HepG2 (cell line): ENCODE measurements around the gene NEK3. TPM values are rescaled to one million over a fixed set of nuclear protein-coding genes. Genes with fewer than 3 reads are reported as not detected.

Source experiments
- ATAC-seq: fragments of 200-7000 bp; cut with Tn5 transposase; 3 replicates; pipeline ENCODE4 v1.9.1; 2020; ENCODE audit warnings: mild to moderate bottlenecking, moderate library complexity
- BruUV-seq: library from RNA; stranded (reverse); fragments of 400-500 nt; replicated peaks from 2 replicates; lab custom pipeline; 2021; lab: Mats Ljungman, UMichigan
- CTCF ChIA-PET: fragments of 300-600 bp; formaldehyde crosslinking; extraction: SDS; loops from one replicate; lab custom pipeline; 2021; ENCODE audit warnings: low total read pairs, inconsistent platforms, low intra/inter-chr PET ratio; lab: Yijun Ruan, JAX
- POLR2A ChIA-PET: fragments of 350-600 bp; sonication (Branson Sonifier 250); formaldehyde crosslinking; loops from one replicate; lab custom pipeline; 2020; ENCODE audit warnings: antibody characterized with exemption, inconsistent platforms; lab: Yijun Ruan, JAX
- DNase-seq: peaks from one replicate; pipeline ENCODE4 v3.0.0-alpha.2; 2015; ENCODE audit warnings: low spot score
- FAIRE-seq: peaks from 3 replicates; lab custom pipeline; 2011; peaks lifted over from hg19 to GRCh38; lab: Jason Lieb, UNC
- H2AFZ ChIP-seq: one replicate; pipeline ENCODE4 v1.6.1; 2011; ENCODE audit warnings: low read length, inconsistent platforms
- H3K27ac ChIP-seq: fragments of 300-600 bp; 3 replicates; pipeline ENCODE4 v1.8.0; 2011; ENCODE audit warnings: mixed run types, mild to moderate bottlenecking, mixed read lengths, low read length, inconsistent platforms; ENCODE audit not compliant: insufficient read depth; ENCODE audit errors: extremely low read length
- H3K27me3 ChIP-seq, 2 experiments: fragments of 200-600 bp in 1 of 2; 2 replicates in 1 of 2; 3 replicates in 1 of 2; pipeline versions ENCODE4 v1.6.0 to v1.8.0; 2011; ENCODE audit warnings: low read length in 2 of 2, mild to moderate bottlenecking in 2 of 2, moderate library complexity in 2 of 2, inconsistent platforms in 1 of 2; ENCODE audit not compliant: insufficient read depth in 2 of 2, control insufficient read depth in 1 of 2
- H3K36me3 ChIP-seq, 2 experiments: fragments of 200-600 bp in 1 of 2; replicated peaks in 1 of 2; 2 replicates in 1 of 2; 3 replicates in 1 of 2; pipeline versions ENCODE4 v1.5.1 to v1.8.0; 2011; ENCODE audit warnings: low read length in 2 of 2, inconsistent platforms in 1 of 2; ENCODE audit not compliant: insufficient read depth in 2 of 2, control insufficient read depth in 1 of 2
- H3K4me1 ChIP-seq: 2 replicates; pipeline ENCODE4 v1.5.1; 2012; ENCODE audit warnings: low read length, inconsistent platforms; ENCODE audit not compliant: insufficient read depth
- H3K4me2 ChIP-seq: 2 replicates; pipeline ENCODE4 v1.6.0; 2011; ENCODE audit warnings: low read depth, low read length, inconsistent platforms
- H3K4me3 ChIP-seq, 3 experiments: fragments of 200-600 bp in 1 of 3; sonication (generic), shearing (Covaris generic) in 1 of 3; replicated peaks in 1 of 3; 2 replicates each; pipeline ENCODE4 v1.5.1; 2011 to 2016; ENCODE audit warnings: low read length in 3 of 3, inconsistent platforms in 2 of 3, low read depth in 2 of 3, mild to moderate bottlenecking in 2 of 3, control low read depth in 1 of 3, mixed read lengths in 1 of 3; ENCODE audit not compliant: insufficient read depth in 1 of 3
- H3K79me2 ChIP-seq: one replicate; pipeline ENCODE4 v1.6.1; 2011; ENCODE audit warnings: low read length, inconsistent platforms; ENCODE audit not compliant: insufficient read depth
- H3K9ac ChIP-seq: 2 replicates; pipeline ENCODE4 v1.6.0; 2011; ENCODE audit warnings: mild to moderate bottlenecking, low read depth, low read length, inconsistent platforms; ENCODE audit not compliant: insufficient read depth
- H3K9me3 ChIP-seq: 2 replicates; pipeline ENCODE4 v1.5.1; 2012; ENCODE audit warnings: mild to moderate bottlenecking, low read length
- H4K20me1 ChIP-seq: 2 replicates; pipeline ENCODE4 v1.6.0; 2011; ENCODE audit warnings: inconsistent platforms, mild to moderate bottlenecking, low read length, moderate library complexity; ENCODE audit not compliant: insufficient read depth
- CREB1 ChIP-seq, 2 experiments: fragments of 450-650 bp in 1 of 2; IDR thresholded peaks; 2 replicates each; pipeline ENCODE4 v1.6.1; 2016 to 2017; ENCODE audit warnings: control low read depth in 1 of 2, mild to moderate bottlenecking in 1 of 2, missing compliant biosample characterization in 1 of 2, missing genetic modification characterization in 1 of 2
- GMEB1 ChIP-seq: sonication (generic); formaldehyde crosslinking; IDR thresholded peaks from 2 replicates; pipeline ENCODE4 v1.5.1; 2020; ENCODE audit warnings: missing genetic modification reagents, mild to moderate bottlenecking, borderline replicate concordance
- HHEX ChIP-seq: IDR thresholded peaks from 2 replicates; pipeline ENCODE4 v1.6.1; 2016; ENCODE audit warnings: control low read depth
- KDM6A ChIP-seq: IDR thresholded peaks from 2 replicates; pipeline ENCODE4 v1.6.1; 2016; ENCODE audit warnings: low read depth
- RERE ChIP-seq: IDR thresholded peaks from 2 replicates; pipeline ENCODE4 v1.6.1; 2016; ENCODE audit warnings: low read depth, missing genetic modification reagents, missing compliant biosample characterization
- SP5 ChIP-seq: IDR thresholded peaks from 2 replicates; pipeline ENCODE4 v1.6.1; 2016; ENCODE audit warnings: low read depth, borderline replicate concordance
- TCF7 ChIP-seq: sonication (generic); IDR thresholded peaks from 2 replicates; pipeline ENCODE4 v1.6.1; 2016; ENCODE audit warnings: antibody characterized with exemption, low read depth
- ZBTB8A ChIP-seq: sonication (generic); formaldehyde crosslinking; IDR thresholded peaks from 2 replicates; pipeline ENCODE4 v1.4.0; 2020; ENCODE audit warnings: mild to moderate bottlenecking, low read depth, missing genetic modification reagents, borderline replicate concordance
- ZFAT ChIP-seq: sonication (generic); formaldehyde crosslinking; conservative IDR thresholded peaks from 2 replicates; pipeline ENCODE4 v1.8.1; 2023; ENCODE audit warnings: missing genetic modification reagents, inconsistent platforms
- ZMAT5 ChIP-seq: sonication (generic); formaldehyde crosslinking; IDR thresholded peaks from 2 replicates; pipeline ENCODE4 v1.5.0; 2020; ENCODE audit warnings: mild to moderate bottlenecking, low read depth, missing genetic modification reagents, borderline replicate concordance
- ZNF556 ChIP-seq: sonication (generic); formaldehyde crosslinking; IDR thresholded peaks from 2 replicates; pipeline ENCODE4 v1.4.0; 2020; ENCODE audit warnings: mild to moderate bottlenecking, missing genetic modification reagents, borderline replicate concordance
- ZNF570 ChIP-seq: sonication (generic); formaldehyde crosslinking; IDR thresholded peaks from 2 replicates; pipeline ENCODE4 v1.4.0; 2020; ENCODE audit warnings: mild to moderate bottlenecking, missing genetic modification reagents, borderline replicate concordance
- ZSCAN20 ChIP-seq: sonication (generic); formaldehyde crosslinking; IDR thresholded peaks from 2 replicates; pipeline ENCODE4 v1.4.0; 2020; ENCODE audit warnings: missing genetic modification reagents, mild to moderate bottlenecking, borderline replicate concordance
- WGBS: methylation state at CpG from one replicate; pipeline ENCODE4 v1.1.6; 2017; ENCODE audit warnings: low lambda C conversion rate; 5-methylcytosine and 5-hydroxymethylcytosine counted together
- in situ Hi-C: cut with HindIII; loops from 2 replicates; pipeline ENCODE4 v1.10.0; 2017; ENCODE audit warnings: low pct_unique_long_range_greater_than_20kb; ENCODE audit not compliant: extremely low pct_ligation_motif_present
- intact Hi-C: fragments of 100-400 bp; cut with micrococcal nuclease; formaldehyde crosslinking; loops from one replicate; pipeline ENCODE4 v1.10.0; 2022; ENCODE audit not compliant: unreplicated experiment
- polyA plus RNA-seq, 8 experiments: library from polyadenylated mRNA; depleted of rRNA in 3 of 8; stranded (reverse) in 7 of 8; unstranded in 1 of 8; fragments of >200 nt; fragmentation: Illumina TruSeq in 4 of 8; extraction: Trizol in 4 of 8; gene quantifications; 2 replicates each; pipeline versions ENCODE4 v1.2.1 to v1.2.3, GENCODE V29; 2011 to 2016; ENCODE audit warnings: low read depth in 4 of 8, missing spikeins in 1 of 8, mixed read lengths in 1 of 8; ENCODE audit not compliant: insufficient read depth in 1 of 8
- total RNA-seq, 5 experiments: library from RNA; depleted of rRNA; stranded (reverse); fragments of >200 nt; fragmentation: Illumina TruSeq; extraction: Trizol; gene quantifications; 2 replicates each; pipeline ENCODE4 v1.2.3, GENCODE V29; 2016; ENCODE audit warnings: low read depth in 1 of 5

NEK3 gene
- total and polyA plus RNA-seq, 2 of the 13 experiments (the other 11 are each of a cell fraction or from before 2014, with no cell fraction given) = 36.7 to 68.2 TPM

- Histone ChIP-seq H3K9ac (peak overlapping the region; percentile 72), H2AFZ (no peak overlapping the region), H3K4me3 (peak overlapping the region; percentile 8 to 23 (median 16); a peak in 4 of 6 replicates), H3K36me3 (no peaks in the 10 kb centered on the region; a peak in 2 of 5 replicates), H3K27me3 (no peaks in the 10 kb centered on the region), H3K27ac (peak overlapping the region; percentile 91), H3K4me2 (peak overlapping the region; percentile 72), H3K79me2 (peaks cover 25% of the 10 kb centered on the region), H4K20me1 (no peaks in the 10 kb centered on the region), H3K9me3 (no peaks in the 10 kb centered on the region), H3K4me1 (peaks cover 78% of the 10 kb centered on the region)
- POLR2A ChIA-PET = interaction anchor here (1.3 to 2.9 kb wide), 3 partner anchors 11 to 32 kb away, joined by 3 to 11 read pairs (median 10); no protein-coding TSS in a partner anchor
- 4% methylated on average over 5 of the region's 5 CpGs for WGBS
- peak; percentile 63 for ATAC-seq
- in situ Hi-C loops (no loop called here), intact Hi-C loops (no loop called here)
- DNase-seq = peak; percentile 97
- CTCF ChIA-PET = no interaction called here
- peak; percentile 98 for FAIRE-seq
- no TSS peak for BruUV-seq
- no peak for TF ChIP-seq ZSCAN20 (CRISPR knock-in tag)
- no peak for TF ChIP-seq ZFAT (CRISPR knock-in tag)
- TF ChIP-seq ZMAT5 (CRISPR knock-in tag) = no peak
- no peak for TF ChIP-seq GMEB1 (CRISPR knock-in tag)
- no peak for TF ChIP-seq ZNF556 (CRISPR knock-in tag)
- TF ChIP-seq ZBTB8A (CRISPR knock-in tag) = no peak
- peak; percentile 32; the same call in 1 of the 2 replicates for TF ChIP-seq SP5
- TF ChIP-seq KDM6A (CRISPR knock-in tag) = peak; percentile 25; the same call in 1 of the 2 replicates
- peak; percentile 61; the same call in 1 of the 2 replicates for TF ChIP-seq HHEX
- peak; percentile 77; the same call in 1 of the 2 replicates for TF ChIP-seq RERE (CRISPR knock-in tag)
- peak; percentile 83 for TF ChIP-seq TCF7
- no peak for TF ChIP-seq ZNF570 (CRISPR knock-in tag)
- TF ChIP-seq CREB1 (IDR thresholded peaks at IDR 0.05) = no peak
- TF ChIP-seq CREB1 (CRISPR knock-in tag; IDR thresholded peaks at IDR 0.05) = peak; percentile 74
These were observed 3.1 kb upstream of the NEK3 start for GRCh38 chr13:52162279-52163101.
